HepG2 (cell line): ENCODE data around the gene DYNC2I2. TPM values are rescaled to one million over a fixed set of nuclear protein-coding genes. Genes with fewer than 3 reads are reported as not detected.

Experiments used
- ATAC-seq: fragments of 200-7000 bp; cut with Tn5 transposase; 3 replicates; pipeline ENCODE4 v1.9.1; 2020; ENCODE audit warnings: mild to moderate bottlenecking, moderate library complexity
- BruUV-seq: library from RNA; stranded (reverse); fragments of 400-500 nt; replicated peaks from 2 replicates; lab custom pipeline; 2021; lab: Mats Ljungman, UMichigan
- CTCF ChIA-PET: fragments of 300-600 bp; formaldehyde crosslinking; extraction: SDS; loops from one replicate; lab custom pipeline; 2021; ENCODE audit warnings: low total read pairs, inconsistent platforms, low intra/inter-chr PET ratio; lab: Yijun Ruan, JAX
- POLR2A ChIA-PET: fragments of 350-600 bp; sonication (Branson Sonifier 250); formaldehyde crosslinking; loops from one replicate; lab custom pipeline; 2020; ENCODE audit warnings: antibody characterized with exemption, inconsistent platforms; lab: Yijun Ruan, JAX
- DNase-seq: peaks from one replicate; pipeline ENCODE4 v3.0.0-alpha.2; 2015; ENCODE audit warnings: low spot score
- FAIRE-seq: peaks from 3 replicates; lab custom pipeline; 2011; peaks lifted over from hg19 to GRCh38; lab: Jason Lieb, UNC
- H2AFZ ChIP-seq: one replicate; pipeline ENCODE4 v1.6.1; 2011; ENCODE audit warnings: low read length, inconsistent platforms
- H3K27ac ChIP-seq: fragments of 300-600 bp; 3 replicates; pipeline ENCODE4 v1.8.0; 2011; ENCODE audit warnings: mixed run types, mild to moderate bottlenecking, mixed read lengths, low read length, inconsistent platforms; ENCODE audit not compliant: insufficient read depth; ENCODE audit errors: extremely low read length
- H3K27me3 ChIP-seq, 2 experiments: fragments of 200-600 bp in 1 of 2; 2 replicates in 1 of 2; 3 replicates in 1 of 2; pipeline versions ENCODE4 v1.6.0 to v1.8.0; 2011; ENCODE audit warnings: low read length in 2 of 2, mild to moderate bottlenecking in 2 of 2, moderate library complexity in 2 of 2, inconsistent platforms in 1 of 2; ENCODE audit not compliant: insufficient read depth in 2 of 2, control insufficient read depth in 1 of 2
- H3K36me3 ChIP-seq, 2 experiments: fragments of 200-600 bp in 1 of 2; replicated peaks in 1 of 2; 2 replicates in 1 of 2; 3 replicates in 1 of 2; pipeline versions ENCODE4 v1.5.1 to v1.8.0; 2011; ENCODE audit warnings: low read length in 2 of 2, inconsistent platforms in 1 of 2; ENCODE audit not compliant: insufficient read depth in 2 of 2, control insufficient read depth in 1 of 2
- H3K4me1 ChIP-seq: 2 replicates; pipeline ENCODE4 v1.5.1; 2012; ENCODE audit warnings: low read length, inconsistent platforms; ENCODE audit not compliant: insufficient read depth
- H3K4me2 ChIP-seq: 2 replicates; pipeline ENCODE4 v1.6.0; 2011; ENCODE audit warnings: low read depth, low read length, inconsistent platforms
- H3K4me3 ChIP-seq, 3 experiments: fragments of 200-600 bp in 1 of 3; sonication (generic), shearing (Covaris generic) in 1 of 3; replicated peaks in 1 of 3; 2 replicates each; pipeline ENCODE4 v1.5.1; 2011 to 2016; ENCODE audit warnings: low read length in 3 of 3, inconsistent platforms in 2 of 3, low read depth in 2 of 3, mild to moderate bottlenecking in 2 of 3, control low read depth in 1 of 3, mixed read lengths in 1 of 3; ENCODE audit not compliant: insufficient read depth in 1 of 3
- H3K79me2 ChIP-seq: one replicate; pipeline ENCODE4 v1.6.1; 2011; ENCODE audit warnings: low read length, inconsistent platforms; ENCODE audit not compliant: insufficient read depth
- H3K9ac ChIP-seq: 2 replicates; pipeline ENCODE4 v1.6.0; 2011; ENCODE audit warnings: mild to moderate bottlenecking, low read depth, low read length, inconsistent platforms; ENCODE audit not compliant: insufficient read depth
- H3K9me3 ChIP-seq: 2 replicates; pipeline ENCODE4 v1.5.1; 2012; ENCODE audit warnings: mild to moderate bottlenecking, low read length
- H4K20me1 ChIP-seq: 2 replicates; pipeline ENCODE4 v1.6.0; 2011; ENCODE audit warnings: inconsistent platforms, mild to moderate bottlenecking, low read length, moderate library complexity; ENCODE audit not compliant: insufficient read depth
- BRD4 ChIP-seq: sonication (generic); formaldehyde crosslinking; IDR thresholded peaks from 2 replicates; pipeline ENCODE4 v1.4.0; 2020; ENCODE audit warnings: missing genetic modification reagents
- HDAC2 ChIP-seq: sonication (generic); formaldehyde crosslinking; IDR thresholded peaks from 2 replicates; pipeline ENCODE4 v1.4.0; 2020; ENCODE audit warnings: missing genetic modification reagents
- HOXA3 ChIP-seq: sonication (generic); formaldehyde crosslinking; IDR thresholded peaks from 2 replicates; pipeline ENCODE4 v1.5.0; 2020; ENCODE audit warnings: missing genetic modification reagents
- MED13 ChIP-seq: sonication (generic); formaldehyde crosslinking; IDR thresholded peaks from 2 replicates; pipeline ENCODE4 v1.5.0; 2020; ENCODE audit warnings: missing genetic modification reagents
- MTF2 ChIP-seq: sonication (generic); formaldehyde crosslinking; IDR thresholded peaks from 2 replicates; pipeline ENCODE4 v1.5.0; 2020; ENCODE audit warnings: missing genetic modification reagents, borderline replicate concordance
- NAIF1 ChIP-seq: sonication (generic); formaldehyde crosslinking; IDR thresholded peaks from 2 replicates; pipeline ENCODE4 v1.5.0; 2020; ENCODE audit warnings: mild to moderate bottlenecking, missing genetic modification reagents, borderline replicate concordance
- SRSF4 ChIP-seq: fragments of 200-400 bp; formaldehyde crosslinking; IDR thresholded peaks from one replicate; pipeline ENCODE4 v1.6.1; 2018; ENCODE audit warnings: mild to moderate bottlenecking, low read depth, low read length, moderate library complexity; ENCODE audit not compliant: poor library complexity, severe bottlenecking
- TCF7 ChIP-seq: sonication (generic); IDR thresholded peaks from 2 replicates; pipeline ENCODE4 v1.6.1; 2016; ENCODE audit warnings: antibody characterized with exemption, low read depth
- ZC3H4 ChIP-seq: sonication (generic); formaldehyde crosslinking; IDR thresholded peaks from 2 replicates; pipeline ENCODE4 v1.4.0; 2020; ENCODE audit warnings: missing genetic modification reagents, borderline replicate concordance
- ZFP36 ChIP-seq: fragments of 150-350 bp; IDR thresholded peaks from 2 replicates; pipeline ENCODE4 v1.6.1; 2018; ENCODE audit warnings: borderline replicate concordance, low read length, low read depth; ENCODE audit not compliant: partially characterized antibody
- ZMYM3 ChIP-seq: sonication (generic); formaldehyde crosslinking; IDR thresholded peaks from 2 replicates; pipeline ENCODE4 v1.5.1; 2020; ENCODE audit warnings: mild to moderate bottlenecking, missing genetic modification reagents
- ZNF382 ChIP-seq: sonication (generic); formaldehyde crosslinking; IDR thresholded peaks from 2 replicates; pipeline ENCODE4 v1.5.0; 2020; ENCODE audit warnings: missing genetic modification reagents, mild to moderate bottlenecking, borderline replicate concordance
- ZNF430 ChIP-seq: sonication (generic); formaldehyde crosslinking; IDR thresholded peaks from 2 replicates; pipeline ENCODE4 v1.9.0; 2021; ENCODE audit warnings: mild to moderate bottlenecking, missing genetic modification reagents
- ZNF484 ChIP-seq: sonication (generic); formaldehyde crosslinking; IDR thresholded peaks from 2 replicates; pipeline ENCODE4 v1.5.1; 2020; ENCODE audit warnings: mild to moderate bottlenecking, low read depth, missing genetic modification reagents, borderline replicate concordance
- WGBS: methylation state at CpG from one replicate; pipeline ENCODE4 v1.1.6; 2017; ENCODE audit warnings: low lambda C conversion rate; 5-methylcytosine and 5-hydroxymethylcytosine counted together
- in situ Hi-C: cut with HindIII; loops from 2 replicates; pipeline ENCODE4 v1.10.0; 2017; ENCODE audit warnings: low pct_unique_long_range_greater_than_20kb; ENCODE audit not compliant: extremely low pct_ligation_motif_present
- intact Hi-C: fragments of 100-400 bp; cut with micrococcal nuclease; formaldehyde crosslinking; loops from one replicate; pipeline ENCODE4 v1.10.0; 2022; ENCODE audit not compliant: unreplicated experiment
- polyA plus RNA-seq, 8 experiments: library from polyadenylated mRNA; depleted of rRNA in 3 of 8; stranded (reverse) in 7 of 8; unstranded in 1 of 8; fragments of >200 nt; fragmentation: Illumina TruSeq in 4 of 8; extraction: Trizol in 4 of 8; gene quantifications; 2 replicates each; pipeline versions ENCODE4 v1.2.1 to v1.2.3, GENCODE V29; 2011 to 2016; ENCODE audit warnings: low read depth in 4 of 8, missing spikeins in 1 of 8, mixed read lengths in 1 of 8; ENCODE audit not compliant: insufficient read depth in 1 of 8
- total RNA-seq, 5 experiments: library from RNA; depleted of rRNA; stranded (reverse); fragments of >200 nt; fragmentation: Illumina TruSeq; extraction: Trizol; gene quantifications; 2 replicates each; pipeline ENCODE4 v1.2.3, GENCODE V29; 2016; ENCODE audit warnings: low read depth in 1 of 5
- TF ChIP-seq, protein P1 (sequence below): sonication (generic); formaldehyde crosslinking; IDR thresholded peaks from 2 replicates; pipeline ENCODE4 v1.8.0; 2023; ENCODE audit warnings: mild to moderate bottlenecking, missing genetic modification reagents
- TF ChIP-seq, protein P2 (sequence below): sonication (generic); formaldehyde crosslinking; IDR thresholded peaks from 2 replicates; pipeline ENCODE4 v1.4.0; 2020; ENCODE audit warnings: mild to moderate bottlenecking, missing genetic modification reagents
- TF ChIP-seq, protein P3 (sequence below): IDR thresholded peaks from 2 replicates; pipeline ENCODE4 v1.6.1; 2016; ENCODE audit warnings: missing compliant biosample characterization, missing genetic modification reagents, borderline replicate concordance
- TF ChIP-seq, protein P4 (sequence below): sonication (generic); formaldehyde crosslinking; IDR thresholded peaks from 2 replicates; pipeline ENCODE4 v1.8.1; 2023; ENCODE audit warnings: mild to moderate bottlenecking, moderate library complexity, missing genetic modification reagents
- TF ChIP-seq, protein P5 (sequence below): IDR thresholded peaks from 2 replicates; pipeline ENCODE4 v1.6.1; 2018; ENCODE audit warnings: missing genetic modification reagents, mild to moderate bottlenecking, missing compliant biosample characterization

DYNC2I2 gene
- total and polyA plus RNA-seq, 2 of the 13 experiments (the other 11 are each of a cell fraction or from before 2014, with no cell fraction given) = 13.7 to 40.2 TPM

DNA sequence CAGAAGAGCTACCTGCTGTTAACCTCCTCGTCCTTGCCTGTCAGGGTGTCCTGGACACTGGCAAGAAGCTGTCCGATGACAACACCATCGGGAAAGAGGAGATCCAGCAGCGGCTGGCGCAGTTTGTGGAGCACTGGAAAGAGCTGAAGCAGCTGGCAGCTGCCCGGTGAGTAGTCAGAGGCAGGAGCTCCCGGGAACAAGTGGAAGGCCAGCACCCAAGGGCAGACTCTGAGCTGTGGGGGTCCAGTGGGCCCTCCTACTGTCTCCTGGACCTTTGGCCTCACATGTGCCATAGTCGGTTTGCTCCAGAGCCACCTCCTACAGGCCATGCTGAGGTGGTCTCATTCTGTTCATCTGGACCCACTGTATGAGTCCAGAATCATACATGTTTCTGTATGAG, 38.7 kb downstream of the DYNC2I2 start (continued):
- TF ChIP-seq ZNF430 (CRISPR knock-in tag) (no peak), BRD4 (CRISPR knock-in tag) (no peak)

DNA sequence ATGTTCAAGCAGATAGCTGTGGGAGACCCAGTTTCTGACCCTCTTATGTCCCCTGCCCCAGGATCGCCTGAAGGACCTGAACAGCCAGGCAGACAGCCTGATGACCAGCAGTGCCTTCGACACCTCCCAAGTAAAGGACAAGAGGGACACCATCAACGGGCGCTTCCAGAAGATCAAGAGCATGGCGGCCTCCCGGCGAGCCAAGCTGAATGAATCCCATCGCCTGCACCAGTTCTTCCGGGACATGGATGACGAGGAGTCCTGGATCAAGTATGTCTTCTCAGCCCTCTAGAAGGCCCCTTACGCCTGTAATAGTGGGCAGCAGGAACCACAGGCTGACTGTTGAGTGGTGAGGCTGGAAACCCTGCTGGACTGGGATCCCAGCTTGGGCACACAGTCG, 41.1 kb downstream of the DYNC2I2 start:
- no peak overlapping the region for H3K4me2 ChIP-seq
- H3K27ac ChIP-seq = no peak overlapping the region
- WGBS = 96% methylated on average over 5 of the region's 12 CpGs
- CTCF ChIA-PET = no interaction called here
- FAIRE-seq = no peak
- no peaks in the 10 kb centered on the region for H3K9me3 ChIP-seq
- no peak overlapping the region for H3K4me3 ChIP-seq
- POLR2A ChIA-PET = no interaction called here
- no peaks in the 10 kb centered on the region for H3K79me2 ChIP-seq
- BruUV-seq = no TSS peak
- no peak overlapping the region for H2AFZ ChIP-seq
- no peaks in the 10 kb centered on the region for H3K4me1 ChIP-seq
- in situ Hi-C loops = no loop called here
- no peaks in the 10 kb centered on the region for H4K20me1 ChIP-seq
- H3K9ac ChIP-seq = no peak overlapping the region
- H3K36me3 ChIP-seq = peaks cover 38 to 84% of the 10 kb centered on the region in 2 experiments
- H3K27me3 ChIP-seq = no peaks in the 10 kb centered on the region
- intact Hi-C loops = no loop called here
- no peak for DNase-seq
- no peak for ATAC-seq
- no peak for TF ChIP-seq TCF7
- no peak for TF ChIP-seq NAIF1 (CRISPR knock-in tag)
- TF ChIP-seq MTF2 (CRISPR knock-in tag) = no peak
- TF ChIP-seq, protein P1, sequence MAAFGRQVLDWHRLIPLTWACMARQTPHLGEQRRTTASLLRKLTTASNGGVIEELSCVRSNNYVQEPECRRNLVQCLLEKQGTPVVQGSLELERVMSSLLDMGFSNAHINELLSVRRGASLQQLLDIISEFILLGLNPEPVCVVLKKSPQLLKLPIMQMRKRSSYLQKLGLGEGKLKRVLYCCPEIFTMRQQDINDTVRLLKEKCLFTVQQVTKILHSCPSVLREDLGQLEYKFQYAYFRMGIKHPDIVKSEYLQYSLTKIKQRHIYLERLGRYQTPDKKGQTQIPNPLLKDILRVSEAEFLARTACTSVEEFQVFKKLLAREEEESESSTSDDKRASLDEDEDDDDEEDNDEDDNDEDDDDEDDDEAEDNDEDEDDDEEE (CRISPR knock-in tag) = no peak
- TF ChIP-seq SRSF4 = no peak
- TF ChIP-seq, protein P2, sequence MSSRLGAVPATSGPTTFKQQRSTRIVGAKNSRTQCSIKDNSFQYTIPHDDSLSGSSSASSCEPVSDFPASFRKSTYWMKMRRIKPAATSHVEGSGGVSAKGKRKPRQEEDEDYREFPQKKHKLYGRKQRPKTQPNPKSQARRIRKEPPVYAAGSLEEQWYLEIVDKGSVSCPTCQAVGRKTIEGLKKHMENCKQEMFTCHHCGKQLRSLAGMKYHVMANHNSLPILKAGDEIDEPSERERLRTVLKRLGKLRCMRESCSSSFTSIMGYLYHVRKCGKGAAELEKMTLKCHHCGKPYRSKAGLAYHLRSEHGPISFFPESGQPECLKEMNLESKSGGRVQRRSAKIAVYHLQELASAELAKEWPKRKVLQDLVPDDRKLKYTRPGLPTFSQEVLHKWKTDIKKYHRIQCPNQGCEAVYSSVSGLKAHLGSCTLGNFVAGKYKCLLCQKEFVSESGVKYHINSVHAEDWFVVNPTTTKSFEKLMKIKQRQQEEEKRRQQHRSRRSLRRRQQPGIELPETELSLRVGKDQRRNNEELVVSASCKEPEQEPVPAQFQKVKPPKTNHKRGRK (CRISPR knock-in tag) = no peak
- no peak for TF ChIP-seq HDAC2
- no peak for TF ChIP-seq ZC3H4
- no peak for TF ChIP-seq ZNF484 (CRISPR knock-in tag)
- TF ChIP-seq, protein P3, sequence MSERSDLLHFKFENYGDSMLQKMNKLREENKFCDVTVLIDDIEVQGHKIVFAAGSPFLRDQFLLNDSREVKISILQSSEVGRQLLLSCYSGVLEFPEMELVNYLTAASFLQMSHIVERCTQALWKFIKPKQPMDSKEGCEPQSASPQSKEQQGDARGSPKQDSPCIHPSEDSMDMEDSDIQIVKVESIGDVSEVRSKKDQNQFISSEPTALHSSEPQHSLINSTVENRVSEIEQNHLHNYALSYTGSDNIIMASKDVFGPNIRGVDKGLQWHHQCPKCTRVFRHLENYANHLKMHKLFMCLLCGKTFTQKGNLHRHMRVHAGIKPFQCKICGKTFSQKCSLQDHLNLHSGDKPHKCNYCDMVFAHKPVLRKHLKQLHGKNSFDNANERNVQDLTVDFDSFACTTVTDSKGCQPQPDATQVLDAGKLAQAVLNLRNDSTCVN (CRISPR knock-in tag) = no peak
- no peak for TF ChIP-seq ZNF382
- no peak for TF ChIP-seq ZMYM3 (CRISPR knock-in tag)
- TF ChIP-seq, protein P4, sequence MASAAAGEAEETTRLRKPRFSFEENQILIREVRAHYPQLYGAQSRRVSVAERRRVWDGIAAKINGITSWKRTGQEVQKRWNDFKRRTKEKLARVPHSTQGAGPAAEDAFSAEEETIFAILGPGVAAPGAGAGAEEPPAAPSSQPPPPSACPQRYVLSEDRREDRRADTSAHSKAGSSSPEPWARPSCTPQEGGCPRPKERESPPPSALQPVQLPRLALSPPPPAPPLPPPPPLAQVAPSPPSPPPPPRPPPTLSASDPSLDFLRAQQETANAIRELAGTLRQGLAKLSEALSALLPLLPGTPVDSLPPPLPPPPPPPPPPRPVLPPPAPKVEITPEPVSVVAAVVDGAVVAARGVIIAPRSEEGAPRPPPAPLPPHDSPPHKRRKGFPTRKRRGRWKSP (CRISPR knock-in tag) = no peak
- no peak for TF ChIP-seq MED13 (CRISPR knock-in tag)
- no peak for TF ChIP-seq ZFP36
- TF ChIP-seq HOXA3 (CRISPR knock-in tag) = no peak
- TF ChIP-seq, protein P5, sequence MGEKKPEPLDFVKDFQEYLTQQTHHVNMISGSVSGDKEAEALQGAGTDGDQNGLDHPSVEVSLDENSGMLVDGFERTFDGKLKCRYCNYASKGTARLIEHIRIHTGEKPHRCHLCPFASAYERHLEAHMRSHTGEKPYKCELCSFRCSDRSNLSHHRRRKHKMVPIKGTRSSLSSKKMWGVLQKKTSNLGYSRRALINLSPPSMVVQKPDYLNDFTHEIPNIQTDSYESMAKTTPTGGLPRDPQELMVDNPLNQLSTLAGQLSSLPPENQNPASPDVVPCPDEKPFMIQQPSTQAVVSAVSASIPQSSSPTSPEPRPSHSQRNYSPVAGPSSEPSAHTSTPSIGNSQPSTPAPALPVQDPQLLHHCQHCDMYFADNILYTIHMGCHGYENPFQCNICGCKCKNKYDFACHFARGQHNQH (CRISPR knock-in tag) = no peak
